K562 (cell line): ENCODE data around the gene M6PR. TPM values are rescaled to one million over a fixed set of nuclear protein-coding genes. Genes with fewer than 3 reads are reported as not detected.

Source experiments
- ATF7 ChIP-seq: fragments of 450-650 bp; IDR thresholded peaks from 2 replicates; pipeline ENCODE4 v1.7.1; 2014; ENCODE audit warnings: mild to moderate bottlenecking, moderate library complexity
- ELF2 ChIP-seq: fragments of 250-450 bp; sonication (Bioruptor Pico); IDR thresholded peaks from 2 replicates; pipeline ENCODE4 v1.5.0; 2021; ENCODE audit warnings: mild to moderate bottlenecking
- MBD2 ChIP-seq: sonication (generic); IDR thresholded peaks from 2 replicates; pipeline ENCODE4 v1.6.1; 2016; ENCODE audit warnings: low read depth, borderline replicate concordance
- TOE1 ChIP-seq, 2 experiments: fragments of 450-650 bp in 1 of 2; sonication (generic) in 1 of 2; formaldehyde crosslinking in 1 of 2; IDR thresholded peaks; 2 replicates each; pipeline versions ENCODE4 v1.7.1 to v1.8.0; 2016 to 2022; ENCODE audit warnings: borderline replicate concordance in 2 of 2, mild to moderate bottlenecking in 2 of 2, antibody characterized with exemption in 1 of 2, inconsistent platforms in 1 of 2, low read depth in 1 of 2, missing genetic modification reagents in 1 of 2, moderate library complexity in 1 of 2
- ZNF324 ChIP-seq: fragments of 250-450 bp; sonication (Bioruptor Pico); IDR thresholded peaks from 2 replicates; pipeline ENCODE4 v1.4.0; 2020; ENCODE audit warnings: mild to moderate bottlenecking
- ZNF511 ChIP-seq: sonication (generic); formaldehyde crosslinking; IDR thresholded peaks from 2 replicates; pipeline ENCODE4 v1.8.0; 2022; ENCODE audit warnings: mild to moderate bottlenecking, missing genetic modification reagents
- ZNF512 ChIP-seq: IDR thresholded peaks from 2 replicates; pipeline ENCODE4 v1.6.1; 2016; ENCODE audit warnings: missing genetic modification characterization, missing compliant biosample characterization
- ZNF583 ChIP-seq: fragments of 250-450 bp; sonication (Bioruptor Pico); IDR thresholded peaks from 2 replicates; pipeline ENCODE4 v1.4.0; 2020
- ZNF655 ChIP-seq: fragments of 250-450 bp; sonication (Bioruptor Pico); IDR thresholded peaks from 2 replicates; pipeline ENCODE4 v1.5.0; 2021
- polyA plus RNA-seq, 8 experiments: library from polyadenylated mRNA; depleted of rRNA in 4 of 8; stranded (reverse) in 5 of 8; unstranded in 3 of 8; fragments of >200 nt; fragmentation: Nextera tagmentation in 2 of 8; fragmentation: Illumina TruSeq in 1 of 8; extraction: Ambion mirVana in 2 of 8; extraction: Trizol in 1 of 8; gene quantifications; 2 replicates each; pipeline versions ENCODE4 v1.2.1 to v1.2.3, GENCODE V29; 2011 to 2014; ENCODE audit warnings: inconsistent platforms in 1 of 8, missing spikeins in 1 of 8
- total RNA-seq, 7 experiments: library from RNA; depleted of rRNA in 6 of 7; stranded (reverse); fragments of >200 nt in 6 of 7; fragmentation: Illumina TruSeq in 2 of 7; extraction: Trizol in 2 of 7; gene quantifications; 2 replicates each; pipeline versions ENCODE4 v1.2.1 to v1.2.3, GENCODE V29; 2011 to 2021; ENCODE audit warnings: low replicate concordance in 1 of 7

Gene M6PR
- total and polyA plus RNA-seq, 9 of the 15 experiments (the other 6 are each of a cell fraction or from before 2014, with no cell fraction given) = 78.6 to 159 (median 112) TPM

GRCh38 chr12:8953773-8954402 is 4.4 kb upstream of the M6PR start (continued):
- TF ChIP-seq ZNF511 (CRISPR knock-in tag) (no peak), ZNF512 (no peak), ATF7 (no peak), TOE1 (IDR thresholded peaks at IDR 0.05; ENCODE audit: borderline replicate concordance) (no peak), TOE1 (CRISPR knock-in tag; IDR thresholded peaks at IDR 0.05; ENCODE audit: borderline replicate concordance, low read depth) (no peak), MBD2 (no peak), ELF2 (CRISPR knock-in tag) (no peak), ZNF324 (no peak), ZNF583 (no peak), ZNF655 (CRISPR knock-in tag) (no peak)
